Neural progenitor cell (in vitro differentiated cells): ENCODE measurements around the gene NCF1. TPM values are rescaled to one million over a fixed set of nuclear protein-coding genes. Genes with fewer than 3 reads are reported as not detected.
A peak's percentile ranks its signal among the peaks of the same experiment; 100 is the strongest.
"Not testable (repeated sequence)": the region's sequence is repeated elsewhere in the genome, so short reads cannot be mapped to it uniquely, and the experiment has no call there.

Experiments
- DNase-seq: peaks from one replicate; pipeline ENCODE4 v3.0.0-alpha.2; 2016; ENCODE audit warnings: low spot score
- H2AFZ ChIP-seq: fragments of 200-600 bp; sonication (generic); replicated peaks from 2 replicates; pipeline ENCODE4 v1.6.1; 2016; ENCODE audit warnings: antibody characterized with exemption
- H3F3A ChIP-seq: fragments of 200-600 bp; sonication (generic); 2 replicates; pipeline ENCODE4 v1.6.1; 2016; ENCODE audit warnings: antibody characterized with exemption, low read depth
- H3K27ac ChIP-seq: fragments of 200-600 bp; sonication (generic); 2 replicates; pipeline ENCODE4 v1.5.1; 2016; ENCODE audit warnings: mild to moderate bottlenecking
- H3K27me3 ChIP-seq: fragments of 200-600 bp; sonication (generic); 2 replicates; pipeline ENCODE4 v1.6.1; 2016; ENCODE audit warnings: mild to moderate bottlenecking, moderate library complexity
- H3K36me3 ChIP-seq: fragments of 200-600 bp; sonication (generic); 2 replicates; pipeline ENCODE4 v1.5.1; 2016
- H3K4me1 ChIP-seq: fragments of 200-600 bp; sonication (generic); 2 replicates; pipeline ENCODE4 v1.6.1; 2016; ENCODE audit warnings: mixed run types
- H3K4me2 ChIP-seq: fragments of 200-600 bp; sonication (generic); 2 replicates; pipeline ENCODE4 v1.6.1; 2016
- H3K4me3 ChIP-seq: fragments of 200-600 bp; sonication (generic); 2 replicates; pipeline ENCODE4 v1.5.1; 2016
- H3K79me2 ChIP-seq: fragments of 200-600 bp; sonication (generic); 2 replicates; pipeline ENCODE4 v1.6.1; 2016; ENCODE audit warnings: low read depth
- H3K9ac ChIP-seq: fragments of 200-600 bp; sonication (generic); 2 replicates; pipeline ENCODE4 v1.6.1; 2016
- H3K9me3 ChIP-seq: fragments of 200-600 bp; sonication (generic); 2 replicates; pipeline ENCODE4 v1.5.1; 2016; ENCODE audit warnings: low read depth
- H4K20me1 ChIP-seq: fragments of 200-600 bp; sonication (generic); 2 replicates; pipeline ENCODE4 v1.6.1; 2016; ENCODE audit warnings: low read depth
- H3K27ac Mint-ChIP-seq: 3 replicates; pipeline ENCODE4 v1.8.0; 2021; ENCODE audit warnings: mixed read lengths
- H3K27me3 Mint-ChIP-seq: 2 replicates; pipeline ENCODE4 v1.8.0; 2022; ENCODE audit warnings: low read depth, mild to moderate bottlenecking, inconsistent platforms, moderate library complexity, mixed read lengths; ENCODE audit not compliant: insufficient read depth
- H3K36me3 Mint-ChIP-seq: 3 replicates; pipeline ENCODE4 v1.8.0; 2021; ENCODE audit warnings: mixed read lengths
- H3K4me1 Mint-ChIP-seq: 3 replicates; pipeline ENCODE4 v1.8.0; 2021; ENCODE audit warnings: mixed read lengths
- H3K4me3 Mint-ChIP-seq: 3 replicates; pipeline ENCODE4 v1.8.0; 2021; ENCODE audit warnings: mild to moderate bottlenecking, moderate library complexity, mixed read lengths
- H3K9me3 Mint-ChIP-seq: 3 replicates; pipeline ENCODE4 v1.8.0; 2020; ENCODE audit warnings: mixed read lengths
- EZH2 ChIP-seq: fragments of 200-600 bp; sonication (generic); IDR thresholded peaks from 2 replicates; pipeline ENCODE4 v1.6.1; 2017; ENCODE audit warnings: antibody characterized with exemption, mild to moderate bottlenecking, moderate library complexity
- EZH2phosphoT487 ChIP-seq: fragments of 200-600 bp; sonication (generic); IDR thresholded peaks from 2 replicates; pipeline ENCODE4 v1.6.1; 2017; ENCODE audit warnings: antibody characterized with exemption
- total RNA-seq: library from RNA; depleted of rRNA; stranded (reverse); fragments of >200 nt; gene quantifications from 2 replicates; pipeline ENCODE4 v1.2.3, GENCODE V29; 2015; ENCODE audit warnings: low replicate concordance
- TF ChIP-seq, protein P1 (sequence below): fragments of 200-600 bp; sonication (generic); IDR thresholded peaks from 2 replicates; pipeline ENCODE4 v1.5.1; 2017; ENCODE audit warnings: antibody characterized with exemption, mild to moderate bottlenecking

Gene NCF1
- not detected in 2 replicates for total RNA-seq

DNA sequence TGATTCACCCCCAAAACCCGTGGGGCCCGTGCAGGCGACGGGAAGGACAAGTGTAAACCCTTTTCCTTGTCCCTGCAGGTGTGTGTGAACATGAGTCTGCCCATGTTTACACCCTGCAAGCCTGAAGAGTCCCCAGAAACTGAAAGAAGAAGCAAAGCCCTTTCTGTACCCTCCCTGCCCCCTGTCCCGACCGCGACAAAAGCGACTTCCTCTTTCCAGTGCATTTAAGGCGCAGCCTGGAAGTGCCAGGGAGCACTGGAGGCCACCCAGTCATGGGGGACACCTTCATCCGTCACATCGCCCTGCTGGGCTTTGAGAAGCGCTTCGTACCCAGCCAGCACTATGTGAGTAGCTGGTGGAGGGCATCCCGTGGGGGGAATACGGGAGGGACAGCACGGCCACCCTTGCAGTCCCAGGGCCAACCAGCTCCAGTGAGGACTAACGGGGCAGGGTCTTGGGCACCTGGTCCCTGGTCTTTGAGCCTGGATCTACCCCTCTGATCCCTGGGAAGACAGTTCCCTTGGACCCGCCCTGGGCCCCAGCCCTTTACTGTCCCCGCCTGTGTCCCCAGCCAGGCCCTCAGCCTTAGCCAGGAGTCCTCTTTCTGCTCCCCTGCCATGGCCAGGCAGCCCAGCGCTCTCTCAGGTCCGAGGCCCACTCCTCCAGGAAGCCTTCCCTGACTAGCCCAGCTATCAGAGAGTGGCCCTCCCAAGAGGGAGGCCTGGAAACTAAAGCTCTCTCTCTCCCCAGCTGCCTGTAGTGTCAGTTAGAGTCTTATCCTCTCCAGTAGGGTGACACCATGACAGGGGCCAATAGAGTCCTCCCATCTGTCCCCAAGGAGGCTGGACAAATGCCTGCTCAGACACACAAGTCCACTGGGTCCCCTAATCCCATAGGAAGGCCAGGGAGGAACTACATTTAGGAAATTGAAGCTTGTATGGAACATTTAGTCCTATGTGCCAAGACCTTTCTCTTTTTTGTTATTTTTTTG is at the start of gene NCF1:
Gene NCF1 (plus strand): TSS at position 252 of the 991 bp plus-strand sequence. CDS start 21 bp downstream, at position 273.
- not testable (repeated sequence) for H3K4me1 ChIP-seq, H3K36me3 Mint-ChIP-seq, H3K4me1 Mint-ChIP-seq, H3K9me3 ChIP-seq, H3K27ac Mint-ChIP-seq, H3K27ac ChIP-seq, H4K20me1 ChIP-seq, H2AFZ ChIP-seq, H3K4me2 ChIP-seq, H3K27me3 Mint-ChIP-seq, H3K9me3 Mint-ChIP-seq, H3K4me3 ChIP-seq, H3K79me2 ChIP-seq, H3K9ac ChIP-seq, H3K4me3 Mint-ChIP-seq, H3K36me3 ChIP-seq, H3F3A ChIP-seq, H3K27me3 ChIP-seq, DNase-seq

- peaks cover 15% of the 10 kb centered on the region for H3F3A ChIP-seq
- H3K36me3 ChIP-seq = peaks cover 7% of the 10 kb centered on the region
- Mint-ChIP-seq H3K4me3 (no peak overlapping the region), H3K9me3 (no peaks in the 10 kb centered on the region), H3K27ac (no peak overlapping the region), H3K4me1 (no peaks in the 10 kb centered on the region), H3K36me3 (peaks cover 16% of the 10 kb centered on the region), H3K27me3 (no peaks in the 10 kb centered on the region)
- H3K79me2 ChIP-seq = peaks cover 17% of the 10 kb centered on the region
- no peak overlapping the region for H2AFZ ChIP-seq
- TF ChIP-seq, protein P1, sequence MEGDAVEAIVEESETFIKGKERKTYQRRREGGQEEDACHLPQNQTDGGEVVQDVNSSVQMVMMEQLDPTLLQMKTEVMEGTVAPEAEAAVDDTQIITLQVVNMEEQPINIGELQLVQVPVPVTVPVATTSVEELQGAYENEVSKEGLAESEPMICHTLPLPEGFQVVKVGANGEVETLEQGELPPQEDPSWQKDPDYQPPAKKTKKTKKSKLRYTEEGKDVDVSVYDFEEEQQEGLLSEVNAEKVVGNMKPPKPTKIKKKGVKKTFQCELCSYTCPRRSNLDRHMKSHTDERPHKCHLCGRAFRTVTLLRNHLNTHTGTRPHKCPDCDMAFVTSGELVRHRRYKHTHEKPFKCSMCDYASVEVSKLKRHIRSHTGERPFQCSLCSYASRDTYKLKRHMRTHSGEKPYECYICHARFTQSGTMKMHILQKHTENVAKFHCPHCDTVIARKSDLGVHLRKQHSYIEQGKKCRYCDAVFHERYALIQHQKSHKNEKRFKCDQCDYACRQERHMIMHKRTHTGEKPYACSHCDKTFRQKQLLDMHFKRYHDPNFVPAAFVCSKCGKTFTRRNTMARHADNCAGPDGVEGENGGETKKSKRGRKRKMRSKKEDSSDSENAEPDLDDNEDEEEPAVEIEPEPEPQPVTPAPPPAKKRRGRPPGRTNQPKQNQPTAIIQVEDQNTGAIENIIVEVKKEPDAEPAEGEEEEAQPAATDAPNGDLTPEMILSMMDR = no peak
- no peak for TF ChIP-seq EZH2
- TF ChIP-seq EZH2phosphoT487 = no peak
- peaks cover 7% of the 10 kb centered on the region for H4K20me1 ChIP-seq
- no peak overlapping the region for H3K4me2 ChIP-seq
- no peaks in the 10 kb centered on the region for H3K27me3 ChIP-seq
- no peak for DNase-seq
- H3K4me1 ChIP-seq = no peaks in the 10 kb centered on the region
- H3K9me3 ChIP-seq = no peaks in the 10 kb centered on the region
- peak overlapping the region; percentile 13 for H3K27ac ChIP-seq
- H3K4me3 ChIP-seq = no peak overlapping the region
- H3K9ac ChIP-seq = no peak overlapping the region
These were observed 48.0 kb upstream of the NCF1 start for GRCh38 chr7:74725840-74726239.

- no peaks in the 10 kb centered on the region for H3K9me3 ChIP-seq
- no peak overlapping the region for H3K4me2 ChIP-seq
- no peak overlapping the region for H3K4me3 ChIP-seq
- H3F3A ChIP-seq = peaks cover 13% of the 10 kb centered on the region
- Mint-ChIP-seq H3K9me3 (no peaks in the 10 kb centered on the region), H3K27ac (no peak overlapping the region), H3K36me3 (peaks cover 16% of the 10 kb centered on the region), H3K4me1 (no peaks in the 10 kb centered on the region), H3K4me3 (no peak overlapping the region), H3K27me3 (no peaks in the 10 kb centered on the region)
- no peak overlapping the region for H2AFZ ChIP-seq
- TF ChIP-seq EZH2 = no peak
- TF ChIP-seq, protein P1 = no peak
- TF ChIP-seq EZH2phosphoT487 = no peak
- H3K27me3 ChIP-seq = no peaks in the 10 kb centered on the region
- H4K20me1 ChIP-seq = peaks cover 7% of the 10 kb centered on the region
- H3K79me2 ChIP-seq = peaks cover 14% of the 10 kb centered on the region
- DNase-seq = no peak
- no peak overlapping the region for H3K9ac ChIP-seq
- peaks cover 6% of the 10 kb centered on the region for H3K36me3 ChIP-seq
- H3K27ac ChIP-seq = peak overlapping the region; percentile 13
- no peaks in the 10 kb centered on the region for H3K4me1 ChIP-seq
These were observed 47.3 kb upstream of the NCF1 start for GRCh38 chr7:74726309-74727101.

GRCh38 chr7:74728686-74729085 is 45.1 kb upstream of the NCF1 start:
- not testable (repeated sequence) for DNase-seq, H3K27ac Mint-ChIP-seq, H3K9ac ChIP-seq, H3K4me1 ChIP-seq, H4K20me1 ChIP-seq, H2AFZ ChIP-seq, H3K4me2 ChIP-seq, H3K4me3 Mint-ChIP-seq, H3K36me3 Mint-ChIP-seq, H3K4me1 Mint-ChIP-seq, H3K9me3 Mint-ChIP-seq, H3K79me2 ChIP-seq, H3K27me3 Mint-ChIP-seq, H3K9me3 ChIP-seq, H3F3A ChIP-seq, H3K27ac ChIP-seq, H3K4me3 ChIP-seq, H3K27me3 ChIP-seq, H3K36me3 ChIP-seq

- H3K4me3 Mint-ChIP-seq, H3K4me1 ChIP-seq, H3K27me3 ChIP-seq, H3K27ac Mint-ChIP-seq, H3F3A ChIP-seq, H3K79me2 ChIP-seq, DNase-seq, H4K20me1 ChIP-seq, H3K36me3 ChIP-seq, H3K9me3 Mint-ChIP-seq, H3K4me1 Mint-ChIP-seq, H3K36me3 Mint-ChIP-seq, H3K9ac ChIP-seq, H2AFZ ChIP-seq, H3K27me3 Mint-ChIP-seq, H3K9me3 ChIP-seq, H3K27ac ChIP-seq, H3K4me2 ChIP-seq, H3K4me3 ChIP-seq: not testable (repeated sequence)
These were observed 43.6 kb upstream of the NCF1 start for GRCh38 chr7:74730186-74730585.
